Stimulated activated memory B cell treated with anti-CD40 and anti-IgM and Interleukin-4, amounts not matched to agents 10 μg/mL and 1 μg/mL and 100 μg/mL, for 72 hours (primary cell): ENCODE results near the gene TPRN.
A peak's percentile ranks its signal among the peaks of the same experiment; 100 is the strongest.

Experiments
- ATAC-seq: fragments of 150-1000 bp; cut with Tn5 transposase; 2 replicates; pipeline ENCODE4 v1.10.0; 2021
- H3K27ac Mint-ChIP-seq: one replicate; pipeline ENCODE4 v1.8.0; 2022; ENCODE audit warnings: mild to moderate bottlenecking, mixed read lengths
- H3K27me3 Mint-ChIP-seq: one replicate; pipeline ENCODE4 v1.8.0; 2022; ENCODE audit warnings: mixed read lengths
- H3K36me3 Mint-ChIP-seq: one replicate; pipeline ENCODE4 v1.8.0; 2022; ENCODE audit warnings: mixed read lengths
- H3K4me1 Mint-ChIP-seq: one replicate; pipeline ENCODE4 v1.8.0; 2022; ENCODE audit warnings: mixed read lengths
- H3K4me3 Mint-ChIP-seq: one replicate; pipeline ENCODE4 v1.8.0; 2022; ENCODE audit warnings: mild to moderate bottlenecking, moderate library complexity, mixed read lengths
- H3K9me3 Mint-ChIP-seq: one replicate; pipeline ENCODE4 v1.8.0; 2022; ENCODE audit warnings: mixed read lengths

TPRN gene

DNA sequence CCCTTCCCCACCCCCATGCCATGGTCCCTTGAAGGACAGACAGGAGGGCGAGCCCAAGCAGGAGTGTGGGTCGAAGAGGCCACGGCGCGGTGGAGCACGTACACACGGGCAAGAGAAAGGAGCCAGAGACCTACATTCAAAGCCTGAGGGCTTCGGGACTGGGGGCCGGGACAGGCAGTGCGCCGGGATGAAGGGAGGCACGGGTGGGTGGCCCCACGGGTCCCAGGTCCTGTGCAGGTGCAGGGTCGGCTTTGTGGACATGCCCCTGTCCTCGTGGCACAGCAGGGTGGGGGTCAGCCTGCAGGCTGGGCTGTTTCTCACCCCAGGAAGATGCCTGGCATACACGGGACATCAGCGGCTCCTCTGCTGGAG, 40.5 kb downstream of the TPRN start:
- no peak for ATAC-seq
- no peaks in the 10 kb centered on the region for H3K9me3 Mint-ChIP-seq
- H3K4me1 Mint-ChIP-seq, result peaks cover 28% of the 10 kb centered on the region
- no peaks in the 10 kb centered on the region for H3K36me3 Mint-ChIP-seq
- H3K4me3 Mint-ChIP-seq, result no peak overlapping the region
- peaks cover 84% of the 10 kb centered on the region for H3K27me3 Mint-ChIP-seq
- no peak overlapping the region for H3K27ac Mint-ChIP-seq

GRCh38 chr9:137159105-137160053, 41.2 kb downstream of the TPRN start:
- no peak overlapping the region for H3K4me3 Mint-ChIP-seq
- no peak for ATAC-seq
- H3K36me3 Mint-ChIP-seq, result no peaks in the 10 kb centered on the region
- no peaks in the 10 kb centered on the region for H3K9me3 Mint-ChIP-seq
- H3K27me3 Mint-ChIP-seq, result peaks cover 77% of the 10 kb centered on the region
- H3K4me1 Mint-ChIP-seq, result peaks cover 28% of the 10 kb centered on the region
- no peak overlapping the region for H3K27ac Mint-ChIP-seq

GRCh38 chr9:137158625-137159024, 41.9 kb downstream of the TPRN start:
- no peak for ATAC-seq
- H3K4me1 Mint-ChIP-seq, result peaks cover 28% of the 10 kb centered on the region

GRCh38 chr9:137157618-137158415, 42.7 kb downstream of the TPRN start:
- Mint-ChIP-seq H3K4me3 (no peak overlapping the region), H3K27me3 (peaks cover 63% of the 10 kb centered on the region), H3K9me3 (no peaks in the 10 kb centered on the region), H3K27ac (no peak overlapping the region), H3K36me3 (no peaks in the 10 kb centered on the region), H3K4me1 (peaks cover 28% of the 10 kb centered on the region)
- no peak for ATAC-seq

More at GRCh38 chr9:137158625-137159024, 41.9 kb downstream of the TPRN start:
- no peaks in the 10 kb centered on the region for H3K9me3 Mint-ChIP-seq
- H3K4me3 Mint-ChIP-seq, result no peak overlapping the region
- H3K36me3 Mint-ChIP-seq, result no peaks in the 10 kb centered on the region
- H3K27ac Mint-ChIP-seq, result no peak overlapping the region
- peaks cover 71% of the 10 kb centered on the region for H3K27me3 Mint-ChIP-seq

DNA sequence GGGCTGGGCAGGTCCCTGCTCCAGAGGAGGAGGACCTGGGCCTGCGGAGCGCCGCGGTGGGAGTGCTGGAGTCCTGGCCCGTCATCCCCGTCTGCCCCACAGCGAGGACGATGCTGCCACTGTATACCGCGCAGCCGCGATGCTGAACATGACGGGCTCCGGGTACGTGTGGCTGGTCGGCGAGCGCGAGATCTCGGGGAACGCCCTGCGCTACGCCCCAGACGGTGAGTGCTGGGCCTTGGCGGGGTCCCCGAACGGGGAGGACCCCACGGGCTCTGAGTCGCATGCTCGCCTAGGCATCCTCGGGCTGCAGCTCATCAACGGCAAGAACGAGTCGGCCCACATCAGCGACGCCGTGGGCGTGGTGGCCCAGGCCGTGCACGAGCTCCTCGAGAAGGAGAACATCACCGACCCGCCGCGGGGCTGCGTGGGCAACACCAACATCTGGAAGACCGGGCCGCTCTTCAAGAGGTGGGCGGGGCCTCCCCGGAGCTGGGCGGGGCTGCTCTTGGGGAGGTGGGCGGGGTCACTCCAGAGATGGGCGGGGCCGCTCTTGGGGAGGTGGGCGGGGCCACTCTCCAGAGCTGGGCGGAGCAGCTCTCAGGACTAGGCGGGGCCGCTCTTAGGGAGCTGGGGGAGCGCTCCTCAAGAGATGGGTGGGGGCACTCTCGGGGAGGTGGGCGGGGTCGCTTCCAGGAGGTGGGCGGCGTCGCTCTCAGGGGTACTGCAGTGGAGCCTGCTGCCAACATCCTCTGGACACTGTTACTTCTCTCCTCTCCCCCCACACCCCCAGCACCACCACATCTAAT, 43.8 kb downstream of the TPRN start:
- H3K27me3 Mint-ChIP-seq, result peaks cover 59% of the 10 kb centered on the region
- H3K27ac Mint-ChIP-seq, result no peak overlapping the region
- H3K4me3 Mint-ChIP-seq, result peak overlapping the region; percentile 58
- peaks cover 28% of the 10 kb centered on the region for H3K4me1 Mint-ChIP-seq
- ATAC-seq, result peak; percentile 61
- no peaks in the 10 kb centered on the region for H3K9me3 Mint-ChIP-seq
- H3K36me3 Mint-ChIP-seq, result no peaks in the 10 kb centered on the region

DNA sequence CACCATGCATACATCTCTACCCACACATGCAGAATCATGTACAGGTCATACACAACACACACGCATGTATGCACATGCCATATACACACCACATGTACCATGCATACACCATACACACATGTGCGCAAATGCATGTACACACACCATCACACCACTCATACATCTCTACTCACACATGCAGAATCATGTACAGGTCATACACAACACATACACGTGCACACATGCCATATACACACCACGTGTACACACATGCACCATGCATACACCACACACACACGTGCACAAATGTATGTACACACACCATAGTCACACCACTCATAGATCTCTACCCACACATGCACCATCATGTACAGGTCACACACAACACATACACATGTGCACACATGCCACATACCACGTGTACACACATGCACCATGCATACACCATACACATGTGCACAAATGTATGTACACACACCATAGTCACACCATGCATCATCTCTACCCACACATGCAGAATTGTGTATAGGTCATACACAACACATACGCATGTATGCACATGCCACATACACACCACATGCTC, 47.6 kb downstream of the TPRN start:
- Mint-ChIP-seq H3K27ac (no peak overlapping the region), H3K36me3 (no peaks in the 10 kb centered on the region), H3K4me1 (peaks cover 22% of the 10 kb centered on the region), H3K9me3 (no peaks in the 10 kb centered on the region), H3K27me3 (peaks cover 36% of the 10 kb centered on the region), H3K4me3 (no peak overlapping the region)
- no peak for ATAC-seq

DNA sequence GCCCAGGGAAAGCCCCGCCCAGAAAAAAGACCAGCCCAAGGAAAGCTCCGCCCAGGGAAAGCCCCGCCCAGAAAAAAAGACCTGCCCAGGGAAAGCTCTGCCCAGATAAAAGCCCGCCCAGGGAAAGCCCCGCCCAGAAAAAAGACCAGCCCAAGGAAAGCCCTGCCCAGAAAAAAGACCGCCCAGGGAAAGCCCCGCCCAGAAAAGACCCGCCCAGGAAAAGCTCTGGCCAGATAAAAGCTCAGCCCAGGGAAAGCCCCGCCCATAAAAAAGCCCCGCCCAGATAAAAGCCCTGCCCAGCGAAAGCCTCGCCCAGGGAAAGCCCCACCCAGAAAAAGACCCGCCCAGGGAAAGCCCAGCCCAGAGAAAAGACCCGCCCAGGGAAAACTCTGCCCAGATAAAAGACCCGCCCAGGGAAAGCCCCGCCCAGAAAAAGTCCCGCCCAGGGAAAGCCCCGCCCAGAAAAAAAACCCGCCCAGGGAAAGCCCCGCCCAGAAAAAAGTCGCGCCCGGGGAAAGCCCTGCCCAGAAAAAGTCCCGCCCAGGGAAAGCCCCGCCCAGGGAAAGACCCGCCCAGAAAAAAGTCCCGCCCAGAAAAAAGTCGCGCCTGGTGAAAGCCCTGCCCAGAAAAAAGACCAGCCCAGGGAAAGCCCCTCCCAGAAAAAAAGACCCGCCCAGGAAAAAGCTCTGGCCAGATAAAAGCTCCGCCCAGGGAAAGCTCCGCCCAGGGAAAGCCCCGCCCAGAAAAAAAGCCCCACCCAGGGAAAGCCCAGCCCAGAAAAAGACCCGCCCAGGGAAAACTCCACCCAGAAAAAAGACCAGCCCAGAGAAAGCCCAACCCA, 49.7 kb downstream of the TPRN start:
- Mint-ChIP-seq H3K27me3 (peaks cover 36% of the 10 kb centered on the region), H3K4me3 (peak overlapping the region; percentile 41), H3K36me3 (no peaks in the 10 kb centered on the region), H3K9me3 (no peaks in the 10 kb centered on the region), H3K27ac (peak overlapping the region; percentile 84), H3K4me1 (peaks cover 14% of the 10 kb centered on the region)
- peak; percentile 56 for ATAC-seq

DNA sequence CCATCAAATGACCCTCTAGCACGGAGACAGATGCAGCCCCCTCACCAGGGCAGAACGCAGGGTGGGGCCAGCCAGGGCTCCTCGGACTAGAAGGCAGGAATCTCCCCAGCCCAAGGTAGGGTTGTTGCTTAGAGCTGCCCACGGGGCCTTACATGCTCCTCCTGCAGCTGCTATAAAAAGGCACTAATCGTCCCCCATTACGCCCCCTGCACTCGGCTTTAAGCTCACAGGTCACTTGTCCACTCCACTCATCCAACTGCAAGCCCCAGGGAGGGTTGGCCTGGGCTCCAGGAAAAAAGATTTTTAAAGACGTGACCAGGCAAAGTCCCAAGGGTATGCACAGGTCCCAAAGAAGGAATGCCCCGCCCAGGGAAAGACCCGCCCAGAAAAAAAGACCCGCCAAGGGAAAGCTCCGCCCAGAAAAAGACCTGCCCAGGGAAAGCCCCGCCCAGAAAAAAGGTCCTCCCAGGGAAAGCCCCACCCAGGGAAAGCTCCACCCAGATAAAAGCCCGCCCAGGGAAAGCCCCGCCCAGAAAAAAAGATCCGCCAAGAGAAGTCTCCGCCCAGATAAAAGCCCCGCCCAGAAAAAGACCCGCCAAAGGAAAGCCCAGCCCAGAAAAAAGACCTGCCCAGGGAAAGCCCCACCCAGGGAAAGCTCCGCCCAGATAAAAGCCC, 50.5 kb downstream of the TPRN start:
- Mint-ChIP-seq H3K9me3 (no peaks in the 10 kb centered on the region), H3K4me1 (peaks cover 14% of the 10 kb centered on the region), H3K36me3 (no peaks in the 10 kb centered on the region), H3K27ac (peak overlapping the region; percentile 84), H3K4me3 (peak overlapping the region; percentile 40), H3K27me3 (peaks cover 32% of the 10 kb centered on the region)
- ATAC-seq, result no peak

DNA sequence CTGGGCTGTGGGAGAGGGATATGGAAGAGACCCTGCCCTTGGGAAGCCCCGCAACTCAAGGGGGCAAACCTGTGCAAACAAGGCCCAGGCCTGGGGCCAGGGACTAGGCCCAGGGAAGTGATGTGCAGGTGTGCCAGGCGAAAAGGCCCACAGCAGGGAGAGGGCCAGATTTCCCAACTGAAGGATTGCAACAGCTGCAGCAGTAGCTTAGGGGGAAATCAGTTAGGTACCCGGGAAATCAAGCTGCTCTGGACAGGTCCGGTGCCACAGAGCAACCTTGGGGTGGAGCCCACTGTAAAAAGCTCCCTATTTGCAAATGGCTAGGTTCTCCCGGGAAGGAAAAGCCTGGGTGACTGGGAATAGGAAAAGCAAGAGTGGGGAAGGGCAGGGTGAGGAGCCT, 51.2 kb downstream of the TPRN start:
- no peak overlapping the region for H3K4me3 Mint-ChIP-seq
- no peaks in the 10 kb centered on the region for H3K9me3 Mint-ChIP-seq
- peaks cover 37% of the 10 kb centered on the region for H3K27me3 Mint-ChIP-seq
- no peaks in the 10 kb centered on the region for H3K36me3 Mint-ChIP-seq
- no peak for ATAC-seq
- H3K4me1 Mint-ChIP-seq, result peaks cover 14% of the 10 kb centered on the region
- H3K27ac Mint-ChIP-seq, result no peak overlapping the region

DNA sequence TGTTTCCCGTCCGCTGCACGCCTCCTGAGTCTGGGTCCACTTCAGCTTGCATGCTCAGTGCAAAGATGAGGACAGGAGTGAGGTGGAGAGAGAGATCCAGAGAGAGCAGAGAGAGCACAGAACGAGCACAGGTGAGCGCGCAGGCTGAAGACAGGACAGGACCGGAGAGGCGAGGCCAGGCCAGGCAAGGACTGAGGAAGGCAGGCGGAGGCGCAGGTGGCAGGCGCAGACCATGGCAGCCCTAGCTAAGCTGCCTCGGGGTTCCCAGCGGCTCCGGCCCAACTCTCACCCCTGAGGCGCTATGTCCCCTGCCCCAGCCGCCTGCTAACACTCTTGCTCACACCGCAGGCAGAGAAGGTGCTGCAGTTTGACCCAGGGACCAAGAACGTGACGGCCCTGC, 51.9 kb downstream of the TPRN start:
- ATAC-seq, result no peak
- Mint-ChIP-seq H3K27ac (no peak overlapping the region), H3K36me3 (no peaks in the 10 kb centered on the region), H3K27me3 (peaks cover 44% of the 10 kb centered on the region), H3K4me3 (no peak overlapping the region), H3K4me1 (peaks cover 14% of the 10 kb centered on the region), H3K9me3 (no peaks in the 10 kb centered on the region)

DNA sequence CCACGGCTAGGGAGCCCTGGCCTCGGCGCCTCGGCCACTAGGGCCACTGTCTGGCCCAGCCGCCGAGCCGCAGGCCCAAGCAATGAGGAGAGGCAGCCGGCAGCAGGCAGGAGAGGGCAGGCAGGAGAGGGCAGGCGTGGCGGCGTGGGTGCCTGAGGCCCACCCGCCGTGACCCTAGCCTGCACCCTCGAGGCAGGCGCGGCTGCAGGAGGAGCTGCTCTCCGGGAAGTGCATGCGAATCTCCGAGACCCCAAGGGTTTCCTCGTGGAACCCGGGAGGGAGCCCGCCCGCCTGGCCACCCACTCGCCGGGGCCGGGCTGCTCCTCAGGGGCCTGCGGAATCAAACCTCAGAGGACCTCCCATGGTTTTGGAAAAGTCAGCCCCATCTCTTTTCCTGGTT, 52.3 kb downstream of the TPRN start:
- Mint-ChIP-seq H3K27me3 (peaks cover 48% of the 10 kb centered on the region), H3K36me3 (no peaks in the 10 kb centered on the region), H3K27ac (no peak overlapping the region), H3K4me1 (peaks cover 14% of the 10 kb centered on the region), H3K9me3 (no peaks in the 10 kb centered on the region), H3K4me3 (no peak overlapping the region)
- no peak for ATAC-seq

GRCh38 chr9:137147793-137148160, 52.8 kb downstream of the TPRN start:
- peaks cover 14% of the 10 kb centered on the region for H3K4me1 Mint-ChIP-seq
- H3K9me3 Mint-ChIP-seq, result no peaks in the 10 kb centered on the region
- H3K4me3 Mint-ChIP-seq, result no peak overlapping the region
- no peaks in the 10 kb centered on the region for H3K36me3 Mint-ChIP-seq
- no peak for ATAC-seq
- H3K27ac Mint-ChIP-seq, result no peak overlapping the region
- peaks cover 53% of the 10 kb centered on the region for H3K27me3 Mint-ChIP-seq

- Mint-ChIP-seq H3K9me3 (no peaks in the 10 kb centered on the region), H3K4me3 (no peak overlapping the region), H3K27me3 (peaks cover 58% of the 10 kb centered on the region), H3K4me1 (peaks cover 14% of the 10 kb centered on the region), H3K36me3 (no peaks in the 10 kb centered on the region), H3K27ac (no peak overlapping the region)
- ATAC-seq, result no peak
Observed at GRCh38 chr9:137147091-137147792, 53.3 kb downstream of the TPRN start.
